HG03064 (cell line): ENCODE data around the gene BNIP2.
"Not testable (repeated sequence)": the region's sequence is repeated elsewhere in the genome, so short reads cannot be mapped to it uniquely, and the experiment has no call there.

Source experiments
- ATAC-seq: cut with Tn5 transposase; IDR thresholded peaks from one replicate; pipeline ENCODE4 v1.9.1; 2021; ENCODE audit warnings: low read depth; ENCODE audit not compliant: unreplicated experiment

BNIP2 gene

DNA sequence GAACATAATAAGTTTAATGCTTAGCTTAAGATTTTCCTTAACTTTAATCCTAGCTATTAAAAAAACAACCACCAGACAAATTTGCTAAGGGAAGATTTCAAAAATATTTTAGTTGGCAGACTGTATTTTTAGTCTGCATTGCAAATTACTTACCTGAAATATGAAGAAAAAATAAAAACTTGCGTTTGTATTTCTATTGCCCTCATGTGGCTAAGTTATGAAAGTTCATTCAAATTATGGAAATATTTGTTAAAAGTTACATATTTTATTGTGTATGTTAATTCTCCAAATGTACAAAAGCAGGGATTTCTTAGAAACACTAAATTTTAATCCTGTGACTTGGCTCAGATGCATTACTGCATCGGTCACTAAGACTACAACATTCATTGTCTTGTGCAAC is 46.8 kb downstream of the BNIP2 start:
- ATAC-seq, result no peak

- not testable (repeated sequence) for ATAC-seq
Measured at GRCh38 chr15:59637507-59637906, 51.6 kb downstream of the BNIP2 start.

DNA sequence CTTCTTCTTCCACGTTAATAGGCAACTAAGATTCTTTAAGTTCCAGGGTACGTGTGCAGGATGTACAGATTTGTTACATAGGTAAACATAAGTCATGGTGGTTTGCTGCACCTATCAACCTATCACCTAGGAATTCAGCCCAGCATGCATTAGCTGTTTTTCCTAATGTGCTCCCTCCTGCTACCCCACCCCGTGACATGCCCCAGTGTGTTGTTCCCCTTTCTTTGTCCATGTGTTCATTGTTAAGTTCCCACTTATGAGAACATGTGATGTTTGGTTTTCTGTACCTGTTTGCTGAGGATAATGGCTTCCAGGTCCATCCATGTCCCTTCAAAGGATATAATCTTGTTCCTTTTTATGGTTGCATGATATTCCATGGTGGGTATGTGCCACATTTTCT is 52.9 kb downstream of the BNIP2 start:
- ATAC-seq, result no peak

DNA sequence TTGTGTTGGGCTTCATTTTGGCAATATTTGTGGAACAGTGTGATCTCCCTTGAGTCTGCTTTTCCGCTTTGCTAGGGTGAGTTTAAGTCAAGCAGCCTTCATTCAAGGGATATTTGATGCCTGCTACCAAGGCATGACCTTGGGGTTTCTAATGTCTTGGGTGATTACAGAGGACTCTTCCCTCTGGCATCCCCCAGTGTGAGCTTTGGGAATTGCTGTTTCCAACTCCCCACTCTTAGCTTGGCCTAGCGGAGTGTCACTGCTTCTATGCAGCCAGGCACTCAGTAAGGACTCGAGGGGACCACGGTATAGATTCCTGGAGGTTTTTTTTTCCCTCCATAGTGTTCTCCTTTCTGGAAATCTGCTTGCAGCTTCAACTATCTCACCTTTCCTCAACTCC is 56.4 kb downstream of the BNIP2 start:
- no peak for ATAC-seq

DNA sequence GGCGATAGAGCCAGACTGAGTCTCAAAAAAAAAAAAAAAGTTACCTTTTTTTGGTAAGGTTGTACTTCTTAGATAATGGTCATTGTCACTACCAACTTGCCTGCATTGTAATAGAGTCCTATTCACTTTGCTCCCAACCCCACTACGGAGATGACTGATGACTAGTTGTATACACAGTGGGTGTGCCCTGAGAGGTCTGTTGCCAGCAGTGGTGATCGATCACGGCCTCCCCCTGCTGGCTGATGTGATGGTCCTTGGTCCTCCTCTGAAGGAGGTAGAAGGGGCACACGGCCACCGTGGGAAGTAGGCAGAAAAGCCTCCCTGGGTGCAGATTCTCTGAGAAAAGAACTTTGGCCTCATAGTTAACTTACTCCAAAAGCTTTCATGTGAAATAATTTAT is 66.8 kb downstream of the BNIP2 start:
- no peak for ATAC-seq

DNA sequence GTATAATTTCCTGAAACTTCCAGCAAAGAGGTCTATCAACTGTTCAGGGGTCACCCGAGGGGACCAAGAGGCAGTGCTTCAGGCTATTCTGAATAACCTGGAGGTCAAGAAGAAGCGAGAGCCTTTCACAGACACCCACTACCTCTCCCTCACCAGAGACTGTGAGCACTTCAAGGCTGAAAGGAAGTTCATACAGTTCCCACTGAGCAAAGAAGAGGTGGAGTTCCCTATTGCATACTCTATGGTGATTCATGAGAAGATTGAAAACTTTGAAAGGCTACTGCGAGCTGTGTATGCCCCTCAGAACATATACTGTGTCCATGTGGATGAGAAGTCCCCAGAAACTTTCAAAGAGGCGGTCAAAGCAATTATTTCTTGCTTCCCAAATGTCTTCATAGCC is 70.7 kb downstream of the BNIP2 start:
- no peak for ATAC-seq

DNA sequence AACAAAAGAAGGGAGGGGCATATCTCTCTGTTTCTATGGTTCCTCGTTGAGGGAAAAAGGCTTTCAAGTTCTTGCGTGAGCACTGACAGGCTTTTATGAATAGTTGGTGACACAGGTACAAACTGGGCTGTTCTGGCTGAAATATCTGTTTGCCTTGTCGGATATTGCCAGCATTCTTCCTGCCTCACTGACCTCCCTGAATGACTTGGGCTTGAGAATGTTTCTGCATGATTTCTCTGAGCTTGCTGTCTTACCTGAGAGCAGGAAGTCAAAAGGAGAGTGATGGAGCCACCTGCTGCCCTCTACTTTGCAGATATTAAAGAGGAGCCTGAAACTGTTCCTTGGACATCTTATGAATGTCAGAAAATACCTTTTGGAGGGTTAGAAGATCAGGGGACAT is 72.7 kb downstream of the BNIP2 start:
- ATAC-seq, result no peak

GRCh38 chr15:59615661-59616060 is 73.5 kb downstream of the BNIP2 start:
- no peak for ATAC-seq

- no peak for ATAC-seq
Measured at GRCh38 chr15:59614153-59614552, 75.0 kb downstream of the BNIP2 start.

DNA sequence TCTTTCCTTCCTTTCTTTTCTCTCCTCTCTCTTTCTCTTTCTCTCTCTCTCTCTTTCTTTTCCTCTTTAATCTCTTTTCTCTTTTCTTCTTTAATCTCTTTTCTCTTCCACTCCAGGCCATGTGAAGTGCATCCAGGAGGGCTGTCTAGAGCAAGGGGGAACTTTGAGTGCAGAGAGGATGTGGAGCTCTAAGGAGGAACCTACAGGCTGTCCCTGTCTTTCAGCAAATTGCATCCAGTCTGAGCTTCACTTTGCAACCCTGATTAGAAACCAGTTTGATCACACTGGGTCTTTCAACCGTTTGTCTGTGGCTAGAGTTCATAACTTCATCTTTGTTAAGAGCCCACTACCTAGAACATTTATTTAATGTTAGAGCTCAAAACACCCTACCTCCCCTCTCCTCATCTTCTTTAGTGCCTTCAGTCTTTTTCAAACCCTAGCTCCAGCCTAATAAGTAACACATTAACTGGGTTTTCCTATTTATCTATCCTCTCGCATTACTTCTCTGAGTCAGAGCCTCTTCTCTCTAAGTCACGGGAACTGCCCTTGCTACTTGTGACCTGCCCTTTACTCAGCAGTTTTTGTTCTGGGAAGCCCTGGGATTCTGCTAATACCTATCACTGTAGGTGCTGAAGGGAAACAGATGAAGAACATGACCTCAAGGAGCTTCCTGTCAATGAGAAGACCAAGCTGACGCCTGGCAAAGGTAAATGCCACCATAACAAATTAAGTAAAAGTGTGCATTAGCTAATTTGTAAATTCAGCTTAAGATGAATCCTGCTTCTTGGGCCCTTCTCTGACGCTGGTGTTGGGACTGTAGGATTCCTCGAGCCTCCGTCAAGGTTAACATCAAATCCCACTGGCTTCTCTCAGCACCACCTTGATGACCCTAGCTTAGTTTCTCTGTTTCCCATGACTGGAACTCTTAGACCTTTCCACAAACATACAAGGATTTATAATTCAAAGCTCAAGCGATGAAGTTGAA is 77.6 kb downstream of the BNIP2 start, which contains the start of gene GCNT3:
GCNT3 (plus strand) TSS at position 508 of the 985 bp plus-strand sequence. CDS start 6,456 bp downstream, outside the sequence.
- no peak for ATAC-seq

DNA sequence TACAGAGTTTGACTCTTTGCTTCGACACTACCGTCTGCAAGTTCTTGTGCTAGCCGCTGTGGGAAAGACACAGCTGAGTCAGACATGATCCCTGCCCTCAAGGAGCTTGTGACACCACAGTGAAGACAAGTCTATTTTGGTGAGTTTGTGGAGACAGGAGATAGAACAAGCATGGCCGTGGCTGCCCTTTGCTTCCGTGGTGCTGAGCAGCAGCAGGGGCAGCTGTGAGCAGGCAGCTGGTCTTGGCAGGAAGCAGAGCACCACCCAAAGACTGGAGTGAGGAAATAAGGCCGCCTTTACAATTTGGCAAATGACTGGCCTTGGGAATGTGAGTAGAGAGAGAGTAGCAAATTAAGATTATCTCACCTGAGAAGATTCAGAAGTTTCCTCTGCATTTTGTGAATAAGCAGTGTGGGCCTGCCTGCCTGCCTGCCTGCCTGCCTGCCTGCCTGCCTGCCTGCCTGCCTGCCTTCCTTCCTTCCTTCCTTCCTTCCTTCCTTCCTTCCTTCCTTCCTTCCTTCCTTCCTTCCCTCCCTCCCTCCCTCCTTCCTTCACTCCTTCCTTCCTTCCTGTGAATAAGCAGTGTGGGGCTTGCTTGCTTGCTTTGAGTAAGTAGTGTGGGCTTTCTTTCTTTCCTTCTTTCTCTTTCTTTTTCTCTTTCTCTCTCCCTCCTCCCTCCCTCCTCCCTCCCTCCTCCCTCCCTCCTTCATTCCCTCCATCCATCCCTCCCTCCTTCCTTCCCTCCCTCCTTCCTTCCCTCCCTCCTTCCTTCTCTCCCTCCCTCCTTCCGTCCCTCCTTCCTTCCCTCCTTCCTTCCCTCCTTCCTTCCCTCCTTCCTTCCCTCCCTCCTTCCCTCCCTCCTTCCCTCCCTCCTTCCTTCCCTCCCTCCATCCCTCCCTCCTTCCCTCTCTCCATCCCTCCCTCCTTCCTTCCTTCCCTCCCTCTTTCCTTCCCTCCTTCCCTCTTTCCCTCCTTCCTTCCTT is 79.1 kb downstream of the BNIP2 start:
- no peak for ATAC-seq
